Epithelial cell of proximal tubule (primary cell): Measurements from ENCODE around the gene LCN1. TPM values are rescaled to one million over a fixed set of nuclear protein-coding genes. Genes with fewer than 3 reads are reported as not detected.

Experiments
- DNase-seq: peaks from one replicate; pipeline ENCODE4 v3.0.0-alpha.2; 2011; ENCODE audit warnings: low read depth
- H3K4me3 ChIP-seq: 2 replicates; pipeline ENCODE4 v1.5.1; 2011; ENCODE audit warnings: low read depth, mild to moderate bottlenecking, low read length
- CTCF ChIP-seq: conservative IDR thresholded peaks from 2 replicates; pipeline ENCODE4 v1.5.1; 2012; ENCODE audit warnings: low read depth, mild to moderate bottlenecking, low read length
- total RNA-seq: library from RNA; depleted of rRNA; stranded (reverse); fragments of >200 nt; gene quantifications from 2 replicates; pipeline ENCODE4 v1.2.3, GENCODE V29; 2015

LCN1 gene
- total RNA-seq, 1 donor from 2014 or later = not detected

GRCh38 chr9:135485385-135485784 lies 35.9 kb upstream of the LCN1 start:
- TF ChIP-seq CTCF = no peak
- H3K4me3 ChIP-seq = no peak overlapping the region
- no peak for DNase-seq

- TF ChIP-seq CTCF = no peak
- no peak overlapping the region for H3K4me3 ChIP-seq
- DNase-seq = no peak
Observed at GRCh38 chr9:135485832-135486231, 35.4 kb upstream of the LCN1 start.

GRCh38 chr9:135486267-135487065 lies 34.8 kb upstream of the LCN1 start:
- H3K4me3 ChIP-seq = no peak overlapping the region
- DNase-seq = no peak
- no peak for TF ChIP-seq CTCF

GRCh38 chr9:135487281-135488012 lies 33.8 kb upstream of the LCN1 start:
- TF ChIP-seq CTCF = no peak
- no peak overlapping the region for H3K4me3 ChIP-seq
- no peak for DNase-seq

GRCh38 chr9:135488013-135488330 lies 33.3 kb upstream of the LCN1 start:
- H3K4me3 ChIP-seq = no peak overlapping the region
- no peak for TF ChIP-seq CTCF
- DNase-seq = no peak

GRCh38 chr9:135488527-135488926 lies 32.7 kb upstream of the LCN1 start:
- TF ChIP-seq CTCF = no peak
- no peak overlapping the region for H3K4me3 ChIP-seq
- no peak for DNase-seq
